ENCODE results near the gene PLA2G2C.

- no peak for TF ChIP-seq CTCF (conservative IDR thresholded peaks at IDR 0.05 in 1 of 2, IDR thresholded peaks at IDR 0.05 in 1 of 2; ENCODE audit: extremely low read depth in 1 of 2, insufficient read depth in 1 of 2, low read depth in 1 of 2, low read length in 2 of 2)
- no peak for TF ChIP-seq EZH2 (IDR thresholded peaks at IDR 0.05; ENCODE audit: borderline replicate concordance, low read length)
Measured at GRCh38 chr1:20148571-20149500, 37.5 kb downstream of the PLA2G2C start.
